Hematopoietic multipotent progenitor cell treated with erythropoietin and hydrocortisone succinate and interleukin-3 and kit ligand, for 15 days (in vitro differentiated cells): ENCODE results near the gene KRT17.

Experiments
- DNase-seq: peaks from one replicate; pipeline ENCODE4 v3.0.0-alpha.2; 2015; ENCODE audit warnings: low spot score

KRT17 gene

DNA sequence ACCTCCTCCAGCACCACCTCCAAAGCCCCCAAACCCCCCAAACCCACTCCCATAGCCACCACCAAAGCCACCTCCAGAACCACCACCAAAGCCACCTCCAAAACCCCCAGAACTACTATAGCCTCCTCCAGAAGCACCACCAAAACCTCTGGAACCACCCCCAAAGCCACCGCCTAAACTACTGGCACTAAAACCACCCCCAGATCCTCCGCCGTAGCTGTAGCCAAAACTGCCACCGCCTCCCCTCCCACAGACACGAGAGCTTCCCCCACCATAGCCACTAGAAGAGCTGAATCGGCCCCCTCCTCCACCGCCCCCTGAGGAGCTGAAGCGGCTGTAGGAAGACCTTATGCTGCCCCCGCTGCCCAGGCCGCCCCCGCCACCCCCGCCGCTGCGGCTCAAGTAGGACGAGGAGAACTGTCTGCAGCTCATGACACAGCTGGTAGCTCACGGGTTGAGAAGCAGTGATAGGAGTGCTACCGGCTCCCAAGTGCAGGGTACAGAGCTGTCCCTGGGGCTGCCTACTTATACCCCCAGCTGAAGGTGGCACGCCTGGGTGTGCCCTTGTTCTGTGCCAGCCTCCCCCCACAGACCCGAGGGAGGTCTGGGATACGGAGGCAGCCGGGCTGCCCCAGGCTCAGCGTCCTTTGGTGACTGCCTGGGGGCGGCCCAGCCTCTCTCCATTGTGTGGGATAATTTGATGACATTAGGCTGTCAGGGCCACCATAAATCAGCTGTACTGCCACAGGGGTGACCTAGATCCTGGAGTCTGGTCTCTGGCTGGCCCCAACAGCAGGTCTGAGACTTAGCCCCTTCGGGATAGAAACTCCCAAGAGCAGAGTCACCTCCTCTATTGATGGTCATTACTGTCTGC, 52.6 kb downstream of the KRT17 start, which contains the start of gene KRT9:
Gene KRT9 (minus strand): TSS at position 499 of the 874 bp plus-strand sequence. CDS start 67 bp downstream, at position 432.
- no peak for DNase-seq
